Measurements from ENCODE around the gene TGFBI. TPM values are rescaled to one million over a fixed set of nuclear protein-coding genes. Genes with fewer than 3 reads are reported as not detected.

The TGFBI gene
- total RNA-seq, 1 experiment from 2014 or later, result 142 TPM

DNA sequence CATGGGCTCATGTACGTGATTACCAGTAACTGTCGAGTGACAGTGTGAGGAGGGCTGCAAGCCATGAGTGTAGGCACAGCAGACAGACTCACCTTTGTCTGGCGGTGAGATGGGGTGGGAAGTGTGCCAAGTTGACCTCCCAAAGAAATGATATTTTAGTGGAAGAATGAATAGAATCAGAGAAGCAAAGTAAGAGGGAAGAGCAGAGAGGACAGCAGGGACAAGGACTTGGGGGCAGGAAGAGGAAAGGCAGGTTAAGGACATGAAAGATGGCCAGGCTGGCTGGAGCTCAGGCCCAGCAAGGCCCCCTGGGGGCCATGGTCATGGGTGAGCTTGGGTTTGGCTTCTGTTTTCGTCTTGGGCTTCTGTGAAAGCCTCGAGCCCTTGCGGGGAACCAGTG, 20.2 kb downstream of the TGFBI start:
- no peaks in the 10 kb centered on the region for H3K36me3 ChIP-seq (ENCODE audit: control insufficient read depth, insufficient read depth, low read length)
- Mint-ChIP-seq H3K4me3 (ENCODE audit: unreplicated experiment) (no peak overlapping the region), H3K36me3 (ENCODE audit: insufficient read depth, unreplicated experiment) (peaks cover 12% of the 10 kb centered on the region), H3K4me1 (ENCODE audit: low read depth, unreplicated experiment) (peaks cover 8% of the 10 kb centered on the region), H3K9me3 (ENCODE audit: unreplicated experiment) (no peaks in the 10 kb centered on the region), H3K27me3 (ENCODE audit: insufficient read depth, unreplicated experiment) (no peaks in the 10 kb centered on the region), H3K27ac (ENCODE audit: unreplicated experiment) (no peak overlapping the region)
- intact Hi-C loops (cut with micrococcal nuclease; ENCODE audit: unreplicated experiment), result no loop called here
- ChIA-PET POLR2A (no interaction called here), CTCF (no interaction called here)
- H3K27me3 ChIP-seq (replicated peaks; ENCODE audit: control insufficient read depth, insufficient read depth, low read length), result no peaks in the 10 kb centered on the region
- H3K9me3 ChIP-seq, result no peaks in the 10 kb centered on the region
- peaks cover 25% of the 10 kb centered on the region for H3K4me1 ChIP-seq
- no TSS peak for BruUV-seq (replicated peaks)
- no peak overlapping the region for H3K4me3 ChIP-seq (ENCODE audit: low read depth, low read length)
- TF ChIP-seq, protein P1, sequence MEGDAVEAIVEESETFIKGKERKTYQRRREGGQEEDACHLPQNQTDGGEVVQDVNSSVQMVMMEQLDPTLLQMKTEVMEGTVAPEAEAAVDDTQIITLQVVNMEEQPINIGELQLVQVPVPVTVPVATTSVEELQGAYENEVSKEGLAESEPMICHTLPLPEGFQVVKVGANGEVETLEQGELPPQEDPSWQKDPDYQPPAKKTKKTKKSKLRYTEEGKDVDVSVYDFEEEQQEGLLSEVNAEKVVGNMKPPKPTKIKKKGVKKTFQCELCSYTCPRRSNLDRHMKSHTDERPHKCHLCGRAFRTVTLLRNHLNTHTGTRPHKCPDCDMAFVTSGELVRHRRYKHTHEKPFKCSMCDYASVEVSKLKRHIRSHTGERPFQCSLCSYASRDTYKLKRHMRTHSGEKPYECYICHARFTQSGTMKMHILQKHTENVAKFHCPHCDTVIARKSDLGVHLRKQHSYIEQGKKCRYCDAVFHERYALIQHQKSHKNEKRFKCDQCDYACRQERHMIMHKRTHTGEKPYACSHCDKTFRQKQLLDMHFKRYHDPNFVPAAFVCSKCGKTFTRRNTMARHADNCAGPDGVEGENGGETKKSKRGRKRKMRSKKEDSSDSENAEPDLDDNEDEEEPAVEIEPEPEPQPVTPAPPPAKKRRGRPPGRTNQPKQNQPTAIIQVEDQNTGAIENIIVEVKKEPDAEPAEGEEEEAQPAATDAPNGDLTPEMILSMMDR (IDR thresholded peaks at IDR 0.05; ENCODE audit: insufficient read depth in 1 of 2, low read depth in 1 of 2, low read length in 1 of 2, severe bottlenecking in 1 of 2, unreplicated experiment in 1 of 2), result no peak
- no peak for DNase-seq

DNA sequence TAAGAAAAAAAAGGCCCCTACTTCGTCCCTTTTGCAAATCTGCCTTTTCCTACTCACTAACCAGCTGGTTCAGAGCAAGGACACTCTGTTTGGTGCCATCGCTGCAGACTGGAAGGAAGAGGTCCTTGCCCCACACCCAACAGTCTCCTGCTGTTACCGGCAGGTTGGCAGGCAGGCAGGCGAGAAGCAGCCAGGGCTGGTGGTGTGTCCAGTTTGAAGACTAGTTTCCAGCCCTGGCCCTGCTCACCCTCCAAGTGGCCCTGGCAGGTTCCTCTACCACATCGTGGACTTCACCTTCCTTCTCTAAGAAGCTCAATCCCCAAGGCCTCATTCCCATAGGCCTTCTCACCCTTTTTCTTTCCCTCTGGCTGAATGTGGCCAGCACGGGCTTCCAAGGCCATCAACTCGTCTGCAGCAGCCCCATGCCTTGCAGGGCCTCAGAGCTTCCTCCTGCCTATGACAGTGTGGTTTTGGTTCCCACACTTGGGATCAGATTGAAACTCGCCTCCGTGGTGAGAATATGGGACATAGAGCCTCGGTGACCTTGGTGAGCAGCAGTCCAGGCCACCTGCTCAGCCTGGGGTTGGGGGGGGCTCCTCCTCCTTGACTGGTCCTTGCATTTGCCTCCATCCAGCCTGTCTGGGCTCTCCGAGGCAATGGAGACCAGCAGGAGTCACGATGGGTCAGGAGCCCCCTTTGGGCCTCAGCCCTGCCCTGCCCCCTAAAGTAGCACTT, 22.9 kb downstream of the TGFBI start:
- Histone ChIP-seq H3K4me1 (peaks cover 51% of the 10 kb centered on the region), H3K27me3 (replicated peaks; ENCODE audit: control insufficient read depth, insufficient read depth, low read length) (no peaks in the 10 kb centered on the region), H3K36me3 (ENCODE audit: control insufficient read depth, insufficient read depth, low read length) (no peaks in the 10 kb centered on the region), H3K9me3 (no peaks in the 10 kb centered on the region), H3K4me3 (ENCODE audit: low read depth, low read length) (no peak overlapping the region)
- BruUV-seq (replicated peaks), result no TSS peak
- Mint-ChIP-seq H3K9me3 (ENCODE audit: unreplicated experiment) (no peaks in the 10 kb centered on the region), H3K36me3 (ENCODE audit: insufficient read depth, unreplicated experiment) (peaks cover 20% of the 10 kb centered on the region), H3K4me1 (ENCODE audit: low read depth, unreplicated experiment) (peaks cover 27% of the 10 kb centered on the region), H3K27me3 (ENCODE audit: insufficient read depth, unreplicated experiment) (no peaks in the 10 kb centered on the region), H3K4me3 (ENCODE audit: unreplicated experiment) (no peak overlapping the region), H3K27ac (ENCODE audit: unreplicated experiment) (peak overlapping the region; percentile 89)
- ChIA-PET CTCF (no interaction called here), POLR2A (no interaction called here)
- no peak for DNase-seq
- TF ChIP-seq, protein P1 (IDR thresholded peaks at IDR 0.05; ENCODE audit: insufficient read depth in 1 of 2, low read depth in 1 of 2, low read length in 1 of 2, severe bottlenecking in 1 of 2, unreplicated experiment in 1 of 2), result no peak
- intact Hi-C loops (cut with micrococcal nuclease; ENCODE audit: unreplicated experiment), result no loop called here

DNA sequence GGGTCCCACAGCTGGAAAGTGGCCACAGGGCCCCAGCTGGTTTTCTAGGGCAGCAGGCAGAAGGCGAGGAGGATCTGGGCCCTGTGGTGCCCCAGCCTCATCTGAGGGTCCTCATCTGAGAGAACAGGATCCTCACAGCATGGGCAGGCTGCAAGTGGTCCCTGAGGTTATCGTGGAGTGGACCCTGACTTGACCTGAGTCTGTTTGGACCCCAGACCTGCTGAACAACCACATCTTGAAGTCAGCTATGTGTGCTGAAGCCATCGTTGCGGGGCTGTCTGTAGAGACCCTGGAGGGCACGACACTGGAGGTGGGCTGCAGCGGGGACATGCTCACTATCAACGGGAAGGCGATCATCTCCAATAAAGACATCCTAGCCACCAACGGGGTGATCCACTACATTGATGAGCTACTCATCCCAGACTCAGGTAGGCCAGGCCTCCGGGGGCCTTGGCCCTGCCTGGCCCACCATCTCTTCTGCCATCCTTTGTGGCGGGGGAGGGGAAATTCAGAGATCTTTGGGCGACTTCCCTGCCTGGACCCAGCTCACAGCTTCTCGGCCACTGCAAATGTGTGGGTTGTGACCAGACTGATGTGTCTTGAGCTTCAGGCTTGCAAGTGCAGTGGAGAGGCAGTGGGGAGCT, 24.0 kb downstream of the TGFBI start:
- ChIA-PET POLR2A (no interaction called here), CTCF (interaction anchor here (0.6 to 1.9 kb wide), 6 partner anchors 11 to 107 kb away, joined by 3 to 7 read pairs (median 3); no protein-coding TSS in a partner anchor)
- Histone ChIP-seq H3K27me3 (replicated peaks; ENCODE audit: control insufficient read depth, insufficient read depth, low read length) (no peaks in the 10 kb centered on the region), H3K4me3 (ENCODE audit: low read depth, low read length) (no peak overlapping the region), H3K9me3 (no peaks in the 10 kb centered on the region), H3K4me1 (peaks cover 63% of the 10 kb centered on the region), H3K36me3 (ENCODE audit: control insufficient read depth, insufficient read depth, low read length) (no peaks in the 10 kb centered on the region)
- Mint-ChIP-seq H3K4me3 (ENCODE audit: unreplicated experiment) (peak overlapping the region; percentile 42), H3K9me3 (ENCODE audit: unreplicated experiment) (no peaks in the 10 kb centered on the region), H3K27me3 (ENCODE audit: insufficient read depth, unreplicated experiment) (no peaks in the 10 kb centered on the region), H3K4me1 (ENCODE audit: low read depth, unreplicated experiment) (peaks cover 39% of the 10 kb centered on the region), H3K27ac (ENCODE audit: unreplicated experiment) (peak overlapping the region; percentile 89), H3K36me3 (ENCODE audit: insufficient read depth, unreplicated experiment) (peaks cover 20% of the 10 kb centered on the region)
- TF ChIP-seq, protein P1 (IDR thresholded peaks at IDR 0.05; ENCODE audit: insufficient read depth in 1 of 2, low read depth in 1 of 2, low read length in 1 of 2, severe bottlenecking in 1 of 2, unreplicated experiment in 1 of 2), result no peak
- BruUV-seq (replicated peaks), result no TSS peak
- no peak for DNase-seq
- intact Hi-C loops (cut with micrococcal nuclease; ENCODE audit: unreplicated experiment), result loop anchor here (1.0 kb wide), 2 partner anchors 24 to 102 kb away; no protein-coding TSS in a partner anchor
